Heart right ventricle (tissue), 16 donors: ENCODE measurements around the gene RNF103. TPM values are rescaled to one million over a fixed set of nuclear protein-coding genes. Genes with fewer than 3 reads are reported as not detected.

Source experiments
- ATAC-seq, 8 donors: fragments of 200-7000 bp; cut with Tn5 transposase; one replicate each; pipeline ENCODE4 v1.9.1; 2020; ENCODE audit warnings: mild to moderate bottlenecking in 8 of 8, moderate library complexity in 8 of 8, moderate number of reproducible peaks in 1 of 8
- DNase-seq, 2 donors: peaks; one replicate each; pipeline ENCODE4 v3.0.0-alpha.2; 2020
- H3K27ac ChIP-seq, 10 donors: fragments of 200-600 bp; sonication (generic) in 2 of 10; one replicate each; pipeline versions ENCODE4 v1.5.0 to v1.8.0; 2020 to 2022; ENCODE audit warnings: mild to moderate bottlenecking in 3 of 10
- H3K27me3 ChIP-seq, 7 donors: fragments of 200-600 bp; one replicate each; pipeline ENCODE4 v1.8.0; 2021 to 2022; ENCODE audit warnings: mild to moderate bottlenecking in 2 of 7
- H3K36me3 ChIP-seq, 9 donors: fragments of 200-600 bp; sonication (generic) in 1 of 9; one replicate each; pipeline versions ENCODE4 v1.5.0 to v1.8.0; 2020 to 2022; ENCODE audit warnings: mild to moderate bottlenecking in 2 of 9
- H3K4me1 ChIP-seq, 9 donors: fragments of 200-600 bp; sonication (generic) in 1 of 9; one replicate each; pipeline versions ENCODE4 v1.5.0 to v1.8.0; 2020 to 2022; ENCODE audit warnings: mild to moderate bottlenecking in 4 of 9
- H3K4me3 ChIP-seq, 10 donors: fragments of 200-600 bp; sonication (generic) in 2 of 10; one replicate each; pipeline versions ENCODE4 v1.5.0 to v1.8.0; 2020 to 2022; ENCODE audit warnings: mild to moderate bottlenecking in 7 of 10, moderate library complexity in 2 of 10
- H3K9me3 ChIP-seq, 11 donors: fragments of 200-600 bp in 10 of 11; sonication (generic) in 2 of 11; one replicate each; pipeline versions ENCODE4 v1.5.0 to v1.8.0; 2013 to 2022; ENCODE audit warnings: mild to moderate bottlenecking in 2 of 11, control low read depth in 1 of 11, moderate library complexity in 1 of 11
- CTCF ChIP-seq, 9 donors: fragments of 200-600 bp; sonication (generic) in 2 of 9; IDR thresholded peaks; one replicate each; pipeline versions ENCODE4 v1.5.0 to v1.8.0; 2021 to 2022; ENCODE audit warnings: antibody characterized with exemption in 9 of 9, mild to moderate bottlenecking in 5 of 9, moderate library complexity in 1 of 9
- WGBS, 2 donors: extraction: QIAGEN DNeasy Blood & Tissue Kit; methylation state at CpG; one replicate each; pipeline ENCODE4 v1.1.7; 2013; ENCODE audit warnings: inconsistent platforms in 1 of 2; 5-methylcytosine and 5-hydroxymethylcytosine counted together
- intact Hi-C, 10 donors: fragments of 100-400 bp; cut with DNase I; formaldehyde crosslinking; loops; one replicate each; pipeline versions ENCODE4 v1.11.1 to v1.14.2; 2022
- polyA plus RNA-seq, 2 donors: library from polyadenylated mRNA; stranded (reverse); fragments of 200-250 nt; gene quantifications; one replicate each; pipeline ENCODE4 v1.2.3, GENCODE V29; 2013
- total RNA-seq, 10 donors: library from RNA; stranded (reverse); fragmentation: NEBNext Ultra II Directional in 3 of 10; extraction: Animal tissue kit (Norgen Biotek cat#: 25700) in 3 of 10; gene quantifications; one replicate each; pipeline versions ENCODE4 v1.2.1 to v1.2.4, GENCODE V29; 2021 to 2023
- donor health status: Arrhythmogenic right ventricular cardiomyopathy.
- donor health status: ischemic (EF 13 %, LVEDD 7.1; RV severe dilation, severe dysfunction).
- donor health status: healthy with polysubstance abuse.
- donor health status: DM: no; HTN: yes; CAD: no.
- donor health status: DM: no; HTN: no; CAD: no.
- donor health status: ischemic (EF 25% LVEDD 6.9; RV normal size, moderate dysfunction).
- donor health status: ischemic (EF 25% LVEDD 5.7; RV mildly dilated, moderate dysfunction).
- donor health status: healthy.
- donor health status: DM: yes; HTN: yes; CAD: no.
- donor health status: Ischemic cardiomyopathy.
- donor health status: ischemic (EF 35%, LVEDD 5.7; RV mildly dilated, moderate dysfunction).
- donor health status: nonischemic (EF 11% LVEDD 7.7; RV severe dilation, severe dysfunction).
- donor health status: DM: yes; HTN: yes; CAD: no.
- donor health status: PGD.
- donor health status: ischemic (EF 29% LVEDD 5.4; RV normal size, mild dysfunction).
- donor health status: nonischemic (EF 23%, LVEDD 6.1; RV moderate dilation, normal function).

Gene RNF103
- total and polyA plus RNA-seq, 12 donors = 31.8 to 83.0 (median 56.2) TPM

- Histone ChIP-seq H3K4me3 (no peak overlapping the region), H3K4me1 (peaks cover 0 to 29% (median 6%) of the 10 kb centered on the region in 9 donors), H3K27ac (no peak overlapping the region), H3K27me3 (no peaks in the 10 kb centered on the region), H3K9me3 (no peaks in the 10 kb centered on the region), H3K36me3 (peaks cover 0 to 100% (median 31%) of the 10 kb centered on the region in 9 donors)
- DNase-seq = no peak
- intact Hi-C loops = no loop called here
- TF ChIP-seq CTCF (IDR thresholded peaks at IDR 0.05) = no peak
- ATAC-seq = peak in 1 of 8 donors; percentile 36
- 85 to 87% methylated on average over 2 of the region's 2 CpGs for WGBS, 2 donors
Measured at GRCh38 chr2:86608832-86609410, 14.7 kb downstream of the RNF103 start.

GRCh38 chr2:86603905-86604304 lies 19.8 kb downstream of the RNF103 start:
- ATAC-seq (peak in 1 of 8 donors; percentile 22), DNase-seq (no peak)
- 79 to 93% methylated on average over 4 of the region's 4 CpGs for WGBS, 2 donors
- Histone ChIP-seq H3K36me3 (peaks cover 0 to 75% (median 30%) of the 10 kb centered on the region in 9 donors), H3K4me3 (peak overlapping the region in 1 of 10 donors; percentile 3), H3K4me1 (peaks cover 0 to 6% (median 0%) of the 10 kb centered on the region in 9 donors), H3K27me3 (no peaks in the 10 kb centered on the region), H3K9me3 (no peaks in the 10 kb centered on the region), H3K27ac (no peak overlapping the region)
- TF ChIP-seq CTCF (IDR thresholded peaks at IDR 0.05) = no peak
- intact Hi-C loops = no loop called here

- Histone ChIP-seq H3K27me3 (no peaks in the 10 kb centered on the region), H3K36me3 (peaks cover 0 to 25% (median 8%) of the 10 kb centered on the region in 9 donors), H3K4me1 (peaks cover 0 to 26% (median 3%) of the 10 kb centered on the region in 9 donors), H3K27ac (peak overlapping the region in 2 of 10 donors; percentile 33 to 39), H3K4me3 (no peak overlapping the region), H3K9me3 (no peaks in the 10 kb centered on the region)
- DNase-seq (no peak), ATAC-seq (no peak)
- WGBS, 2 donors = 51 to 52% methylated on average over 2 of the region's 2 CpGs
- no peak for TF ChIP-seq CTCF (IDR thresholded peaks at IDR 0.05)
- intact Hi-C loops = loop anchor here in 1 of 10 donors (10.0 kb wide), 1 partner anchor 54 kb away; no protein-coding TSS in a partner anchor
Measured at GRCh38 chr2:86598966-86599365, 24.7 kb downstream of the RNF103 start.

GRCh38 chr2:86596118-86596517 lies 27.5 kb downstream of the RNF103 start:
- TF ChIP-seq CTCF (IDR thresholded peaks at IDR 0.05) = no peak
- intact Hi-C loops = loop anchor here in 1 of 10 donors (10.0 kb wide), 1 partner anchor 51 kb away; no protein-coding TSS in a partner anchor
- Histone ChIP-seq H3K4me3 (no peak overlapping the region), H3K4me1 (peaks cover 0 to 41% (median 8%) of the 10 kb centered on the region in 9 donors), H3K9me3 (no peaks in the 10 kb centered on the region), H3K36me3 (no peaks in the 10 kb centered on the region), H3K27me3 (no peaks in the 10 kb centered on the region), H3K27ac (peak overlapping the region; percentile 17 to 79 (median 66))
- no peak for DNase-seq
- WGBS, 2 donors = 22 to 37% methylated on average over 2 of the region's 2 CpGs
- ATAC-seq = peak; percentile 38 to 92 (median 86)
